Epidermal melanocyte (primary cell): ENCODE measurements around the gene SH2D1A.
"Not testable (repeated sequence)": the region's sequence is repeated elsewhere in the genome, so short reads cannot be mapped to it uniquely, and the experiment has no call there.

ENCODE experiments used
- DNase-seq: peaks from one replicate; pipeline ENCODE4 v3.0.0; 2011; ENCODE audit warnings: low spot score; ENCODE audit not compliant: insufficient read length

Gene SH2D1A

DNA sequence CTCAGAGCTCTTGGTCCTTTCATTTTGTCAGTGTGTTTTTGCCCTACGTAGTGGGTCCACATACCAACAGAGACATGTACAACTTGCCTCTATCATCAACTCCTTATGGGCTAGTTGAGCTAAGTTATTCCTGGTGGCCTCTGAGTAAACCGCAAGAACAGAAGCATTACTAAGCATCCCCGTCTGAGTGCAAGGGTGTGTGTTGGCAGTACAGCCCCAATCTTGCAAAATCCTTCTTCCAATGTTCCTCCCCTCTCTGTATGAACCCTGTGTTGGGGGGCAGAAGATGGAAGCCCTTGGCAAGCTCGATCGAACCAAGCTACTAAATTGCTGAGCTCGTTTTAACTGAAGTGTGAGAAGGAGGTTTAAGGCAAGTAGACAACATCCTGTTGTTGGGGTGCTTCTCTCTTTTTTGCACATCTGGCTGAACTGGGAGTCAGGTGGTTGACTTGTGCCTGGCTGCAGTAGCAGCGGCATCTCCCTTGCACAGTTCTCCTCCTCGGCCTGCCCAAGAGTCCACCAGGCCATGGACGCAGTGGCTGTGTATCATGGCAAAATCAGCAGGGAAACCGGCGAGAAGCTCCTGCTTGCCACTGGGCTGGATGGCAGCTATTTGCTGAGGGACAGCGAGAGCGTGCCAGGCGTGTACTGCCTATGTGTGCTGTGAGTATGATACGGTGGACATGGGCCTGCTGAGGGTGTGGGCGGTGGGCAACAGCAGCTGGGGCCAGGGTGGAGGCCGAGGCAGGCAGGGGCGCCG is at the start of gene SH2D1A:
Gene SH2D1A (plus strand): TSS at position 447 of the 760 bp plus-strand sequence. CDS start 80 bp downstream, at position 527.
- DNase-seq = no peak

DNA sequence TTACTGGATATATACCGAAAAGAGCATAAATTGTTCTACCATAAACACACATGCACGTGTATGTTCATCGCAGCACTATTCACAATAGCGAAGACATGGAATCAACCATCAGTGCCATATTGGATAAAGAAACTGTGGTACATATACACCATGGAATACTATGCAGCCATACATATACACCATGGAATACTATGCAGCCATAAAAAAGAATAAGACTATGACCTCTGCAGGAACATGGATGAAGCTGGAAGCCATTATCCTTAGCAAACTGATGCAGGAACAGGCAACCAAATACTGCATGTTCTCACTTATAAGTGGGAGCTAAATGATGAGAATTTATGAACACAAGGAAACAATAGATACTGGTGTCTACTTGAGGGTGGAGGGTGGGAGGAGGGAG is 47.0 kb upstream of the SH2D1A start:
- DNase-seq = not testable (repeated sequence)

DNA sequence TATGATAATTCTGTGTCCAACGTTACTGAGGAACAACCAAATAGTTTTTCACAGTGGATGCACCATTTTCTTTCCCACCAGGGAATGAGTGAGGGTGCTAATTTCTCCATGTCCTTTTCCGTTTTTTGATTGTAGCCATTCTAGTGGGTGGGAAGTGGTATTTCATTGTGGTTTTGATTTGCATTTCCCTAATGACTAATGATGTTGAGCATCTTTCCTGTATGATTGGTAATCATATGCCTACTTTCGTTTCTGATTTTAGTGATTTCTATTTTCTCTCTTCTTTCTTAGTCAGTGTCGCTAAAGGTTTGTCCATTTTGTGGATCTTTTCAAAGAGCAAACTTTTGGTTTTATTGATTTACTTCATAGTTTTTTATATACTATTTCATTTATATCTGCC is 46.0 kb upstream of the SH2D1A start:
- no peak for DNase-seq

DNA sequence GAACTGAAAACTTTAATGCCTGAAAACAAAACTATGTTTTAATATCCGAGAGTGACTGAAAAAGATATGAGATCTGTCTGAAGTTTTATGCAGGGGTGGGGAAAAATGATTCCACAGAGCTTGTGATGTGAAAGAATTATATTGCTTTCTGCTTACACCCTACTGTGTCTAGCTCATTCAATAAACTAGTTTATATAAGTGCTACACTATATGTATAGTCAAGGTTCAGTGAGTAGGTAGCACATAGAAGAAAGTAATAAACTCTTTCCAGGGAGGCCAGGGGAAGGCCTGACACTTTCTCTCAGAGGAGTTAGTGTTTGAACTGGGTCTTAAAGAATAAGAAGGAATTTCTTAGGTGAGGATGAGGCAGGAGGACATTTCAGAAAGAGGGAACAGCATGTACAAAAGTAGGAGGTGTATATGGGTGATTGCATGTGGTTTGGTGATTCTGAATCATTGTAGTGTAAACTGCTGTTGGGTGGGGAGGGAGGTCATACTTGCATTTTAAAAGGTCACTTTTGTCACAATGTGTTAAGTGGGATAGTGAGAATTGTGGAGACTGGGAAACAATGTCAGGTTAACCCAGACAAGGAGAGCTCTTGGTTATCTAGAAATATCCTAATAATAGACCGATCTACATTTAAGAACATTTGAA is 39.0 kb upstream of the SH2D1A start:
- DNase-seq = no peak

DNA sequence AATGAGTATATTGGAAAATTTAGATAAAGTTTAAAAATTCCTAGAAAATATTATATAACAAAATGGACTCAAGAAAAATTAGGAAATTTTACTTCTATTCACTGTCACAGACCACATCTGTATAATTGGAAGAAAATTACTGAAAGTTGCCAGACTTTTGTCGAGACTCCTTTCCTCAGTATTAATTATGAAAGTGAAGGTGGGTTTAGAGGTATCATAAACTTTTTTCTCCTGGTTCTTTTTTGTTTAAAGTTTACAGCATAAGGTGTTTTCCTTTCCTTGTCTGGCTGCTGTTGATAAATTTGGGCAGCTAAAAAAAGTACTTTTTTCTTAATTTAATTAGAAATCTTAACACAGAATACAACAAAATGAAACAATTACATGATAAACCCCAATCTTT is 20.6 kb upstream of the SH2D1A start:
- no peak for DNase-seq

DNA sequence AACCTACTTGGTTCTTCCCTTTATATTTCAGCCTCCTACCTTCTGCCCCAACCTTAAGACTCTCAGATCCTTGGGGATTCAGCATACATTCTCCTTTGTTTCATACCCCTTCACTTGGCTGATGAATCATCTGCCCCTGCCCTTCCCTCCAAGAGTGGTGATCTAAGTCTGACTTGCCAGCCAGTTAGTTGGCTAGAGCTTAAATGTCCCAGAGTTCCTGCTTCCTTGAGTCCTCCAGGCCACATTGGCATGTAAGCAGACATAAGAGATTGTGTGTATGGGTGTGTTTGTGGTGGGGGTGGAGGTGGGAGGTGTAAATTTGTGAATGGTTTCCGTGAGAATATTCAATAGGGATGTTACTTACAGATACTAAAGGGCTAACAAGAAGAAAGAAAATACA is 17.6 kb upstream of the SH2D1A start:
- no peak for DNase-seq

DNA sequence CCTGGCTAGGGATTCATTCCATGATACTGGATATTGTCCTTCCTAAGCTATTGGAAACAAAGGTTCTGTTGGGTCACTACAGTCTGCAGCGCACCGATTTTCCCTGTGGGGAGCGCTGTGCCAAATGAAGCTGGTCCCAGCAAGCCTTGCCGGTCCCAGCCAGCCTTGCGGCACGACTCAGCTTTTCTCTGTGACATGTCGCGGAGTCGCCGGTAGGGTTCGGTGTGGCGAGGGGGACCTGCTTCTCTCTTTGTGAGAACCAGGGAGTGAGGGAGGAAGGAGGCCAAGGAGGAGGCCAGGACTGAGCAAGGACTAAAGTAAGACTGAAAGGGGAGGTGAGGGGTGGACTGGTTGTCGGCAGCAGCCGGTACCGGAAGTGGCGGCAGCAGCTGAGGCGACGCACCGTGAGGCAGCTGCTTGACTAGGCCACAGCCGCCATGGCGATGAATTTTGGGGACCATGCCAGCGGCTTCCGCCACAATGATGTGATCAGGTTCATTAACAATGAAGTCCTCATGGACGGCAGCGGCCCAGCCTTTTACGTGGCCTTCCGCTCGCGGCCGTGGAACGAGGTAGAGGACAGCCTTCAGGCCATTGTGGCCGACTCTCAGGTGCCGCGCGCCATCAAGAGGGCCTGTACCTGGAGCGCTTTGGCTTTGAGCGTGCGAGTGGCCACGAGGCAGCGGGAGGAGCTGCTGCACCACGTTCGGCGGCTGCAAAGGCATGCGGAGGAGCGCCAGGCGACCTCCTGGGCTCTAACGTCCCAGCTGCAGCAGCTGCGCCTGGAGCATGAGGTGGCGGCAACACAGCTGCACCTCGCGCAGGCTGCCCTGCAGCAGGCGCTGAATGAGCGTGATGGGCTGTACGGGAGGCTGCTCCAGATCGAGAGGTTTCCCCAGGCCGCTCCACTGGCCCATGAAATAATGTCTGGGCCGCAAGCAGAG is 13.6 kb upstream of the SH2D1A start, which contains the start of gene TEX13D:
Gene TEX13D (plus strand): TSS at position 180 of the 944 bp plus-strand sequence. CDS start 258 bp downstream, at position 438.
- no peak for DNase-seq

DNA sequence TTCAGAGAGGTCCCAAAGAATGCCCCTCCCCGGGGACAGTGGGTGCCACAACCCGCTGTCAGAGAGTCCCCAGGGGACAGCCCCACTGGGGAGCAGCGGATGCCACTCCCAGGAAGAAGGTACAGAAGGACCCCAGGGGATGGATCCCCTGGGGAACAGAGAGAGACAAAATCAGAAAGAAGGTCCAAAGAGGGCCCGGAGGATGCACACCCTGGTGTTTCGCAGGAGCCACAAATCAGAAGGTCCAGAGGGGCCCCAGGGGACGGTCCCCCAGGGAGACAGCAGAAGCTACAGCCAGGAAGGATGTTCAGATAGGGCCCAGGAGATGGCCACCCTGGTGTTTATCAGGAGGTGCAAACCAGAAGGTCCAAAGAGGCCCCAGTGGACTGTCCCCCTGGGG is 12.5 kb upstream of the SH2D1A start:
- no peak for DNase-seq

DNA sequence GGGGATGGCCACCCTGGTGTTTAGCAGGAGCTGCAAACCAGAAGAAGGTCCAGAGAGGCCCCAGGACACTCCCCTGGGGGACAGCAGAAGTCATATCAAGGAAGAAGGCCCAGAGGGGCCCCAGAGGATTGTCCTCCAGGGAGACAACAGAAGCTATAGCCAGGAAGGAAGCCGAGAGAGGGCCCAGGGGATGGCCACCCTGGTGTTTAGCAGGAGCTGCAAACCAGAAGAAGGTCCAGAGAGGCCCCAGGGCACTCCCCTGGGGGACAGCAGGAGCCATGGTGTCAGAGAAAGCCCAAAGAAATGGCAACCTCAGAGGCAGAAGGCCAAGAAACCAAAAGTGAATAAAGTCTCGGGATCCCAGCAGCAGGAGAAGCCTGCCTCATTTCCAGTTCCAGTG is 11.8 kb upstream of the SH2D1A start:
- not testable (repeated sequence) for DNase-seq

DNA sequence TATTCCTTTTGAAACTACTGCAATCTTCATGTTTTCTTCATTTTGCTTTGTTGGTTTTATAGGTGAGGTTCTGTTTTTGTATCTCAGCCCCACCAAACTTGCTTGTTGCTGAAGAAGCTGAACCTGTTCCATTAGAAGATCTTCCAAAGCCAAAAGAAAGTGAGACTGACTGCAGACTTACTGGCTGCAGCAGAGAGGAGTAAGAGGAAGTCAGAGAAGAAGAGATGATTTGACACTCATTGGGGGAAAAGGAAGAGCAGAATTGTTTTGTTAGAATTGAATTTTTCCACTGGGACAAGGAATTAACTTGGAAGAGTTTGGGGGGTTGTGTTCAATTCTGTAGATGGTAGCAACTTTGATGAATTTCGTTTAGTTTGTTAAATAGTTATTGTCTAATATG is 10.8 kb upstream of the SH2D1A start:
- no peak for DNase-seq

DNA sequence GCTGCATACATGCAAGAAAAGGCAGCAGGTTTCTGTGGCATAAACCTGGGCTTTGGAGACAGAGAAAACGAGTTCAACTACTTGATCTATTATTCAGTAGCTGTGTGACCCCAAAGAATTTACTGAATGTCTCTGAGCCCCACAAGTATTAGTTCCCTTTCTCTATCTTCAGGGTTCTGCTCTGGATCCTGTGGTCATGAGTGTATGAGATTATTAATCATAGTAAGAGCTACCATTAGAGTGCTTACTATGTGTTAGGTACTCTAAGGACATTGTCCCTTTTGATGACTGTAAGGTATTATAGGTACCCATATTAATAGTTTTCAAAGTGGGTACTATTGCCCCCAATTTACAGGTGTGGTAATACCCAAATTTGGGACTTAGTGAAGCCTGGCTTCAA is 8.4 kb upstream of the SH2D1A start:
- no peak for DNase-seq

DNA sequence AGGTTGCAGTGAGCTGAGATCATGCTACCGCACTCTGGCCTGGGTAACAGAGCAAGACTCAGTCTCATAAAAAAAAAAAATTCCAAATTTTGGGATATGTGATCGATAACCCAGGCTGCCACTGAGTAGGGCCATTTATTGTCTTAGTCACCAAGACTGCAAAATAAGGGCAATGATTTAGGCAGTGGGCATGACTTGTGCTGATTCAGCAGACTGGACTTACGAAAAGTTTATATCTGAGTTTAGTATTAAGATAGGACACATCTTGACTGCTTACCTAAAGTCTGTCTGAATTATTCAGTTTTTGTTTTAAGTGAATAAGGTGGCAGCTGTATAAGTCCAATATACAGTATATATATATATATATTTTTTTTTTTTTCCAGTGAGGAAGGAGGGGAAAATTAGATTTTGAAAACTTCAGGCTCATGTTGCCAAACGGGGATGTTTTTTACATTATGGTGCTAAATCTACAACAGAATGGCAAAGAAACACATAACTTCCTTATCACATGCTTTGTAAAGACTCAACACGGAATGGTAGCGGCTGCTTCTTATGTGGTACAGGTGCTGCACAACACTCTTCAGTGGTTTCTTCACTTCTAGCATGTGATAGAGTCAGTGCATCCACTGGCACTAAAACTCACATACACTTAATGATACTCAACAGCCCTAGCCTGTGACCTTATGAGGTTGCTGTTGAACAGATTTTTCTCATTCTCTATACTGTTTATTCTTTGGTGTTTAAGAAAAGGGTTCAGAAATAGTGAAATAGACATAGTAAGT is 7.4 kb upstream of the SH2D1A start:
- no peak for DNase-seq

DNA sequence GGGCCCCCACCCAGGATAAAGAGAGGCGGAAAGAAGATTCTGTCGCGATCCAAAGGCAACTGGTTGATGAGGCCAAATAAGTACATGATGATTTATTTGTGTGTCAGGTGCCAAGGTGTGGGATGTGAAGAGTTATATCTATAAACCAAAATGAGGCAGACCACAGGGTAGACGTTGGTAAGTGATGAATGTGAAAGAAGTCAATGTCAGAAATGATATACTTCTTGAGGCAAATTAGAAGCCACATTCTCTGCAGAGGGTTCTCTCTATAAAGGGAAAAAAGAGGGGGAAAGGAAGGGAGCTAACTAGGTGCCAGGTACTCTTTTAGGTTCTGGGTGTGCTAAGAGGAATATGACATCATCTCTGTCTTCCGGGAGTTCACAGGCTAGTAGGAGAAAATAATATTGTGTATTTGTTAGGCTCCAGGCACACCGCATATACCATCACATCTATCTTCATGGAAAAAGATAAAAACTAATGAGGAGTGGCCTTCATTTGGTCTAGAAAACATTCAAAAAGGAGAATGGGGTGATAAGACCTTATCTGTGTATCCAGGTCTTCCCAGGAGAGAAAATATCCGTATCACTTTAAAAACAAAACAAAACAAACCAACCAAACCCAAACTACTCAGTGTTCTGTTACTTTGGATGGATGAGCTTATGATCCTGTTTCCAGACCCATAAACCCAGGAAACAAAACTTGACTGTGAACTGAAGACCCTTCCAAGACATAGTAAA is 4.8 kb upstream of the SH2D1A start:
- no peak for DNase-seq

DNA sequence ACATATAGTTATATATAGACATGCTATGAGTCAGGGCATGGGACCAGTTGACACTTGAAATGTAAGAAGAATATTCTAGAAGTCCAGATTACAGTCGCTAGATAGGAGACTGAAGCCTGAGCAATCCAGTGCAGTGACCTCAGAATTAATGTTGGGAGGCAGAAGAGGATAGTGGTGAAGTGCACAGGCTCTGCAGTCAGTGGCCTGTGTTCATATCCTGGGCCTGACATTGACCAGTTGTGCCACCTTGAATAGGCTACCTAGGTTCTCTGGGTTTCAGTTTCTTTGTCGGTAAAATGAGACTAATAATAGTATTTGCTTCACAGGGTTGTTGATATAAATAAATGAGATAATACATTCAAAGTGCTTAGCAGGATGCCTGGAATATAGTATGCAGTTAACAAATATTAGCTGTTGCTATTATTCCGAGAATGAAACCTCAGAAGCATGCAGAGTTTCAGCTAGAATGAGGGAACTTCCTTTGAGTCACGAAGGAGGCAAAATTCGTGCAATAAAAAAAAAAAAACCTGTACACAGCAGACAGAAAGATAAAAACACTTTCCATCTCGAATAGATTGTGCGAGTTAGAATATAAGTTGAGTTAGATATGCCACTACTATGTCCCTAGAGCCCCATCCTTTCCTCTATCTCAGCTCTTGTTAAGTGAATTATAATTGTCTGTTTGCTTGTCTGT is 4.0 kb upstream of the SH2D1A start:
- DNase-seq = no peak

DNA sequence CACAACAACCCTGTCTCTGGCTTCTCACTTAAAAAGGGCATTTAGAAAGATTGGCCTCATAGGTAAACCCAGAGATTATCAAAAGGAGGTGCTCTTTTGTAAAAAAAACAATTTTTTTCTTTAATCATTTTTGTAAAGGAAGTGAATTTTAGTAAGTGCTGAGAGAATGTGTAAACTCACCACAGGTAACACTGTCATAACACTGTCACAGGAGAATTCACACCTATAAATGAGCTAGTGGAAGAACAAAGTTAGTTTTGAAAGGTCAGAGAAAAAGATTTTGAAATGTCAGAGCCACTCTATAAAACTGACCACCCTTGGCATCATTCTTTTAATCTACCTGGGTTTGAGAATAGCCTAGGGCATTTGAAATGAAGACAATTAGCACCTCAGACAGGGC is 3.3 kb upstream of the SH2D1A start:
- no peak for DNase-seq

DNA sequence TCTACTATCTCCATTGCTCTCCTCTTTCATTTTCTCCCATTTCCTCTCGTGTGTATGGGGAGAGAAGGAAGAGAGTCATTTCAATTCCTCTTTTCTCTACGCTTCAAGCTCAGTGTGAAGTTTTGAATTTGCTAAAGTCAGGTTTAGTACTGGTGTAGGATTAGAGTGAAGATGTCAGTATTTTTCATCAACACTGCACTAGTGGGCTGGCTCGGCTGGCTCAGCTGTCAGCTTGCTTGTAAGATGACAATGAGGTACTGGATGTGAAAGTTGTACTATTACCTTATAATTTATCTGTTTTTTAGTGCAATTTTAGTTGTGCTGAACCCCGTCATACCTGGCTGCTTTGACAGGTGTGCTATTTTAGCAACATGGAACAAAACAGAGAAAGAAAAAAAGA is 2.1 kb upstream of the SH2D1A start:
- no peak for DNase-seq

DNA sequence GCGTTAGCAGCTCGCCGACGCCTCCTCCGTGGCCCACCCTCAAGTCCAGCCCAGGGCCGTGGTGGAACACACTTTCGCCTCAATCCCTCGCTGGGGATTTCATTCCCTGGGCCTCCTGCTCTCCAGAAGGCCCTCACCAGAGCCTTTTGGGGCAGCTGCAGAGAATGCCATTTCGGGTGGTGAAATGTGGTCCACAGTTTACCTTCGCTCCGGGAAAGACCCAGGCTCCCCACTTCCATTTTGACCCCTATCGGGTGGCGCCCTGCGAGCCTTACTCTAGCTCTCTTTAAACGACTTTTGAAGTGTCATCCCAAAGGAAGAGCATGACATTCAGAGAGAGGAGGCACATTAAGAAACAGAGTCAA is 496 bp downstream of the SH2D1A start:
- DNase-seq = no peak

DNA sequence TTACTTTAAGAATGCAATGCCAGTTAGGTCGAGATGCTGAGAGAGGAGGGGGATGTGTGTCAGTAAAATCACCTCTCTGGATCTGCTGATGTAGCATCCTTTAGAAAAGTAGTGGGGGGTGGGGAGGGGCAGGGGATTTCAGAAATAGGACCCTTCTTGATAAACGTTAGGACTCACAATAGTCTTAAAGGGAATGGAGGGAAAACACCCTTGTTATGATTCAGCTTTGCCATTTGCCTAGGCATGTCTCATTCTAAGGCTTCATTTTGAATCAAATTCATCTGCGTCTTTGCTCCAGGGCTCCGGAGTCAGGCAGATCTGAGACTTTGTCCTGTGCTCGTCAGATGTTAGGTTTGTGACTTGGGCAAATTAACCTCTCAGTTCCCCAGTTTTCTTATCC is 879 bp downstream of the SH2D1A start:
- no peak for DNase-seq

DNA sequence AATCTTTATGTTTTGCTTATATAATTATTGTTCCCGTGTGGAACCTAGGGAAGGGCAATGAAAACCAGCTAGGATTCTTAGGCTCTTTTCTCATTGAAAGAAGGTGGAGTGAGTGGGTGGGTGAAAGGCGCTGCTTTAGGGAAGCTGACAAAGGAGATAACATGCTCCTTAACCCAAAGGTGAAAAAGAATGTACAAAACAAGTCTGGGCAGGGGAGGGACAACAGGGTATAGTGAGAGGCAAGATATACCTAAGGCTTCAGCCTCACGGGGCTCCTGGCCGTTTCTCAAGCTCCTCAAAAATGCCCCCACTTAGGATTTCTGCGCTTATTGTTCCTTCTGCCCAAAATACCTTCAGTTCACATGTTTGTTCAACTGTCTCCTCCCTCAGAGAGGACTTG is 1.8 kb downstream of the SH2D1A start:
- no peak for DNase-seq

DNA sequence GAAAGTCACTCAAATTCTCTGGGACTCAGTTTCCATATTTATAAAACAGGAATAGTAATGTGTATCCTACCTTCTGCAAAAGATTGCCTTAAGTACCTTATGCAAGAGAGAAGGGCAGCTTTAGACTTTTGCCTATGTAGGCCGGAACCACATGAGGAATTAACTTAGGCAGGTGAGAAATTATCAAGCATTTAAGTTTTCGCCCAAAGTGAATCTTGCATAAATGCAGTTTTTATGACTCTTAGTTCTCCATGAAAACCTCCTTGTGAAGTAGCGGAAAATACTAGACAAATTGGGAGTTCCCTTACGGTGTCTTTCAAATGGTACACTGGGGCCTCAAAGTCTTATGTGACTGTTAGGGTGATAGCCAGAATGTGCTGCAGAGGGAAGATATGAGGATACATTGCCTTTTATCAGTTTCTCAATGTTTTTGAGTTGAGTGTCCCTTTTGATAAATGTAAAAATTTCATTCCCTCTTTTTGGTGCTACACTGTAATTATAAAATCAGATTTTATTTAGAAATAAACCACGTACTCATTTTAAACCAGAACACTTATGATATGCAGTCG is 2.6 kb downstream of the SH2D1A start:
- no peak for DNase-seq
